ENCODE results near the gene KRT4.

Gene KRT4

GRCh38 chr12:52836491-52837412, 22.8 kb upstream of the KRT4 start:
- DNase-seq (ENCODE audit: low spot score): no peak

DNA sequence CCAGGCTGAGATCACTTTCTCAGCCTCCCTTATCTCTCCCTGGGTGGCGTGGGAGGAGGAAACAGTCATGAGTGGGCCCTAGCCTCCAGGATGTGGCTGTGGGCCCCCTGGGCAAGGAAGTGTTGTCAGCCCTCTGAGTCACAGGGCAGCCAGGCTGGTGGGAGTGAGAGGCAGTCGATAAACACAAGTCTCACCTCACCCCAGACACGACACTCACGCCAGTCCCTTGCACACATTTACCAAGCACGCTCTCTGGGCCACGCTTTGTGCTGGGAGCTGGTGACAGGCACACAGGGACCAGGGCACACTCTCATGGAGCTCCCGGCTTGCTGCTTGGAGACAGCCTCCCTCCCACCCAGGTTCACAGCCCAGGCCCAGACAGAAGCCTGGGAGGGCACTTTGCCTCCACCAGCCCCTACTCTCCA, 22.1 kb upstream of the KRT4 start:
- peak; percentile 75 for DNase-seq (ENCODE audit: low spot score)

DNA sequence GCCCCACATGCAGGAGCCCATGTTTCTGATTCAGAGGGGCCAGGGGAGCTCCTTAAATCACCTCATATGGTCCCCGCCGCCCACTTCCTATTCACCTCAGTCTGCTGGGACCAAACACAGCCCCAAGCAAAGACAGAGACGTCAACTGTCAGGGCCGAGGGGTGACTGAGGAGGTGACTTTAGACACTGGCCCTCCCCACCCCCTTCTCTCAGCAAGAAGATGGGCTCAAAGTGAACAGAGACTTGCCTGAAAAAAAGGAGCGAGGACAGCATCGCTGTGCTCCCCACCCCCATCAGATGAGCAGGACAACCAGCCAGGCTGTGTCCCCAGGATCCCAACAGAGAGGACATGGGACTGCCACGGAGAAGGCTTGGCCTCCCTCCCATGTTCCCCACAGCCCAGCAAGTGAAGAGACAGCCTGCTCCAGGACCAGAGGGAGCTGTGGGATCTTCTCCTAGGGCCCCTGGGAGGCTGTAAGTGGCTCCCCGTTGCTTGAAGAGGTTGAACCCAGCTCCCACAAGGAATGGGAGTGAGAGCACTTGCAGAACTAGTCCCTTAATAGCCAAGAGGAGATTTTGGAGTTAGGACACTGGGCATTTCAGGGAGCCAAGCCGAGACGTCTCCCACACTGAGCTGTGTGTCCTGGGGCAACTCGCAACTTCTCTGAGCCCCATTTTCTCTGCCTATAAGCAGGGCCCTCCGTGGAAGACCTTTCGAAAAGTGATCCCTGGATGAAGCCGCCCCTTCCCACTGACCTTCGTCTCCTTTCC, 21.5 kb upstream of the KRT4 start:
- DNase-seq (ENCODE audit: low spot score): no peak

GRCh38 chr12:52834727-52835001, 20.7 kb upstream of the KRT4 start:
- no peak for DNase-seq (ENCODE audit: low spot score)

- no peak for DNase-seq (ENCODE audit: low spot score)
Observed at GRCh38 chr12:52833922-52834726, 20.2 kb upstream of the KRT4 start, which contains the start of gene KRT79. KRT79 (minus strand) TSS chr12:52834311; CDS start chr12:52834260, 51 bp downstream.

DNA sequence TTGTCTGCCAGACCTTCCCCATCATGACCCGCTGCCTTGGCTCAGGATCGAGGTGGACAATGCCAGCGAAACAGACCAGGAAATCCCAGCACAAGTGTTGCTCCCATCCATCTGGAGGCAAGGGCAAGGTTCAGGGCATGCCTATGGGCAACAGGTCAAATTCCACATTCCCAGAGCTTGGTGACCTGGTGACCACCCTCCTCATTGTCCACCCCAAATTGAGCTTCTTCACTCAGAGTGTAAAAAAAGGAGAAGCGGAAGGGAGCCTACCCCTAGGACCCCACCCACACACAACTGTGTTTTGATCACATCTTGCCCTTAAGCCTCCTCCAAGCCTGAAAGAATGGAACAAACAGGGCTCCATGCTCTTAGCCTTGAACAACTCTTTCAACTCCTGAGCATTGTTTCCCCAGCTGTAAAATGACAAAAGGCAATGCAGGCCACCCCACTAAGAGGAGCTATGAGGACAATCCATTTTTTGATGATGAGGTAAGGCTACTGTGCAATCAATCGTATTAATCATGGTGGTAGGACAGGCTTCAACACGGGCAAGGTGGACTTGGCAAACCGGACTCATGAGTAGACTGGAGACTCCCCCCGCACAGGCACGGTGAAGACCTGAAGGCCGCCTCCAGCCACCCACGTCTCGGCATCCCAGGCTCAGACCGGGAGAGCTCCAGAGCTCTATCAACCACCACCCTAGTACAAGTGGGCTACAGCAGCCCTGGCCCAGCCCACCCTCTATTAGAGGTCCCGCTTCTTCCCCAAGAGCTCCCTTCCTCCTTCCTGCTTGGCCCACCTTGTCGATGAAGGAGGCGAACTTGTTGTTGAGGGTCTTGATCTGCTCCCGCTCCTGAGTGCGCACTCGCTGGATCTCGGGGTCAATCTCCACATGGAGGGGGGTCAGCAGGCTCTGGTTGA, 19.3 kb upstream of the KRT4 start:
- DNase-seq (ENCODE audit: low spot score): no peak

DNA sequence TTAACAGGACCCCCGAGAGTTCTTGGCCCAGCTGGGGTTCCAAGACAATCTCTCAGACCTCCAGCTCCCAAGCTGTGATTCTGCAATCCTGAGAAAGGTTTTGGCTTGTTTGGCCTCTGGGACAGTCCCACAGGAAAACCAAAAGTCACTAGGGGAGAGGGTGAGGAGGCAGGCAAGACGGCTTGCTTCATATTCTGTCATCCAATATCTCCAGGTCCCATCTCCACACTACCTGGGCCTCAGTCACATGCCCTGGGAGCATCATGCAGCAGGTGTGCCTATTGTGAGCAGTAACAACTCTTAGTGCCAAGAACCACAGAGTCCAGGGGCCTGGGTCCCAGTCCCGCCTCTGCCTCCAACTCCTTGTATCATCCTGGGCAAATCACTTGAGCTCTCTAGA, 18.5 kb upstream of the KRT4 start:
- no peak for DNase-seq (ENCODE audit: low spot score)

DNA sequence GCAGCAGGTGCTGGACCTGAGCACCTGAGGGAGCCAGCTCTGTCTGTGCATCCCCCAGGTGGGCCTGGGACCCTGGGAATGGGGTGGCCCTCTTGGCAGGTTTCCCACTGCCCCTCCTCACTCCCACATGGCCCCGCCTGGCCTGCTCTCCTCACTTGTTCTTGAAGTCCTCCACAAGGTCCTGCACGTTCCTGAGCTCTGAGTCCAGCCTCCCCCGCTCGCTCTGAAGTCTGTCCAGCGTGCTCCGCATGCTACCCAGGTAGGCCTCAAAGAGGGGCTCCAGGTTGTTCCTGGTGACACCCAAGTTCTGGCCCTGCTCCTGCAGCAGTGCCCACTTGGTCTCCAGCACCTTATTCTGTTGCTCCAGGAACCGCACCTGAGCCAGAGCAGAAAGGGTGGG, 17.3 kb upstream of the KRT4 start:
- no peak for DNase-seq (ENCODE audit: low spot score)

DNA sequence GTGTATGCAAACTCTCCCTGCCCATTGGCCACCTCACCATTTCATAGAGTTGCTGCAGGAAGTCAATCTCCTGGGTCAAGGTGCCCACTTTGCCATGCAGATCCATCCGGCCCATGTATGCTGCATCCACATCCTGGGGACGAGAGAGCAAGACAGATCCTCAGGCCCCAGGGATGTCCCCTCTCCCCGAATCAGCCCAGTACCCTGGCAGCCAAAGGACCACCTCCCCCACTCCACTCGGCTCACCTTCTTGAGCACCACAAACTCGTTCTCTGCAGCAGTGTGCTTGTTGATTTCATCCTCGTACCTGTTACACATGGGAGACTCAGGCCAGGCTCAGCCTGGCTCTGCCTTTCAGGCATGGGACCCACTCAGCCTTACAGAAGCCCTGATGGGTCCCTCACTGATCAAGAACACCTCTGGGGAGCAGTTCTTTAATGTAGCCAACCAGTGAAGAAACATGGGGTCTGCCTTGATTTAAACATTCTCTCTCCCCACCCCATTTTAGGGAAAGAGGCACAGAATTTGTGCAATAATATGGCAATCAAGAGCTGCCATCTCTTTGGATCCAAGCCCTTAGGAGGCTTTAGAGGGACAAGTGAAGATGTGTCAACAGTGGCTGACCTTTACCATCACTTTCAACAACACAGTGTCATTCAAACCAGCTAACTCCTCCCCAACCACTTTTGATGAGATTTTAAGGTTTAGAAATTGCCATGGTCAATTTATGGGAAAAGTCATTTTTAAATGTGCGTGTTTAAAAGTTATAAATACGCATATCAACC, 16.3 kb upstream of the KRT4 start:
- no peak for DNase-seq (ENCODE audit: low spot score)

DNA sequence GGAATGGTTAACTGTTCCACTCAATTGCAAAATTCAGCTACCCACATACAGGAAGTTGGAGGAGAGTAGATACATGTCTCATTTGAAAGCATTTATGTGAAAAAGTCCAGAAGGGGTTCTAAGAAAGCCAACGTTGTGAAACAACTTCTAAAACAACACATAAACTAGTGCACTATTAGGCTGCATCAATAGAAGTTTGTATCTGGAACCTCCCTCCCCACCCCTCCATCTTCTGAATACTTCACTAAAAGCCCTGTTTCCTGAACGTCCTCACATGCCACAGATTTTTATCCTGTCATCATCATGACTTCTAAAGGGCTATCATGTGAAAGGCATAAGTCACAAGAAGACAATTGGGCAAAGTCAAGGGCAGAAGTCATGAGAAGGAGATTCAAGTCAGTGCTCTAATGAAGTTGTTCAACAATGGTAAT, 14.7 kb upstream of the KRT4 start:
- DNase-seq (ENCODE audit: low spot score): no peak

DNA sequence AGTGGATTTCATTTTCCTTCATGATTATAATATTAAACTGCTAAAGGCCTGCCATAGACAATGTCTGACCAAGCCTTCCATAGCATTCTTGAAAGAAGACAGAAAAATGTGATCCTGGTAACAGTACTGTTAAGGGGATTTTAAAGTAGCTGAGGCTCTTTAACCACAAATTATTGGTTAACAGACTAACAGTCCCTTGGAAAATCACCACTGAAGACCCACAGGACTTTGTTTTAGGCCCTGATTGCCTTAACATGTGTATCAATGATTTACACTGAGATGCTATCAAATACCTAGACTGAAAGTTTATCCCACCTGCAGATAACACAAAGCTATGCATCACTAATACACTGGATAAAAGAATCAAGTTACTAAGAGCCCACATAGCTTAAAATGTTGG, 14.2 kb upstream of the KRT4 start:
- DNase-seq (ENCODE audit: low spot score): peak; percentile 43

GRCh38 chr12:52827499-52828090, 13.7 kb upstream of the KRT4 start:
- DNase-seq (ENCODE audit: low spot score): no peak

- DNase-seq (ENCODE audit: low spot score): peak; percentile 48
Observed at GRCh38 chr12:52826611-52827498, 12.9 kb upstream of the KRT4 start.

- DNase-seq (ENCODE audit: low spot score): no peak
Observed at GRCh38 chr12:52825961-52826360, 12.0 kb upstream of the KRT4 start.

GRCh38 chr12:52824741-52825410, 11.0 kb upstream of the KRT4 start:
- DNase-seq (ENCODE audit: low spot score): no peak

- DNase-seq (ENCODE audit: low spot score): no peak
Observed at GRCh38 chr12:52823761-52824450, 10.0 kb upstream of the KRT4 start.

DNA sequence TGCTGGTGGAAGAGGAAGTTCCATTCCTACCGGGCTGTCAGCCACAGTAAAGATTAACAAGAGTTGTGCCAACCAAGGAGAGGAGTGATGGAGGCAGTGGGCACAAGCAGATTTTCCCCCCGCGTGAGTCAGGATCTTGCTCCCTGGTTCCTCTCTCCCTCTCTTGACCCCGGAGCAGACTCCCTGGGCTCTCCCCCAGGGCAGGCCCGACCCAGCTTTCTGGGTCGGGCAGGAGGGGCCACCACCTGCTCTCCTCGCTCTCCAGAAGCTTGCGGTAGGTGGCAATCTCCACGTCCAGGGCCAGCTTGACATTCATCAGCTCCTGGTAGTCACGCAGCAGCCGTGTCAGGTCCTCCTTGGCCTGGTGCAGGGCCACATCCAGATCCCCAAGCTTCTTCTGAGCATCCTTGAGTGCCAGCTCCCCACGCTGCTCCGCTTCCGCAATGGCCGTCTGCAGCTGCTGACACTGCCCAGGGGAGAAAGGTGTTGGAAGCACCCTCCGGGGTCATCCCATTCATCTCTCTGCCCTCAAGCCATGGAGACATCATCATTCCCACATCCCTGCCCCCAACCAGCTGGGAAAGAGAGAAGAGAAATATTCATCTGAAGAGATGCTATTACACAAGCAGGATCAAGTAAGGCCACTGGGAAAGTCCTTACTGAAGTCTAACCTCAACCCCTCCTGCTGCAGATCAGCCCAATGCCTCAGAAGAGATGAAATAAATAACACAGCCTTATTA, 9.0 kb upstream of the KRT4 start:
- no peak for DNase-seq (ENCODE audit: low spot score)
